ES-I3 (cell line): ENCODE data around the gene SPTBN1.

ENCODE experiments used
- H3K36me3 ChIP-seq: 2 replicates; pipeline ENCODE4 v1.6.1; 2013; ENCODE audit warnings: mild to moderate bottlenecking, low read length, control low read depth, moderate library complexity; ENCODE audit not compliant: insufficient read depth
- H3K4me1 ChIP-seq: 2 replicates; pipeline ENCODE4 v1.6.1; 2013; ENCODE audit warnings: mild to moderate bottlenecking, control low read depth, low read length; ENCODE audit not compliant: insufficient read depth
- H3K9ac ChIP-seq: 2 replicates; pipeline ENCODE4 v1.6.1; 2013; ENCODE audit warnings: low read depth, mild to moderate bottlenecking, low read length, moderate library complexity
- H3K9me3 ChIP-seq: 2 replicates; pipeline ENCODE4 v1.6.1; 2013; ENCODE audit warnings: mild to moderate bottlenecking, low read length, moderate library complexity; ENCODE audit not compliant: control insufficient read depth, insufficient read depth

The SPTBN1 gene

DNA sequence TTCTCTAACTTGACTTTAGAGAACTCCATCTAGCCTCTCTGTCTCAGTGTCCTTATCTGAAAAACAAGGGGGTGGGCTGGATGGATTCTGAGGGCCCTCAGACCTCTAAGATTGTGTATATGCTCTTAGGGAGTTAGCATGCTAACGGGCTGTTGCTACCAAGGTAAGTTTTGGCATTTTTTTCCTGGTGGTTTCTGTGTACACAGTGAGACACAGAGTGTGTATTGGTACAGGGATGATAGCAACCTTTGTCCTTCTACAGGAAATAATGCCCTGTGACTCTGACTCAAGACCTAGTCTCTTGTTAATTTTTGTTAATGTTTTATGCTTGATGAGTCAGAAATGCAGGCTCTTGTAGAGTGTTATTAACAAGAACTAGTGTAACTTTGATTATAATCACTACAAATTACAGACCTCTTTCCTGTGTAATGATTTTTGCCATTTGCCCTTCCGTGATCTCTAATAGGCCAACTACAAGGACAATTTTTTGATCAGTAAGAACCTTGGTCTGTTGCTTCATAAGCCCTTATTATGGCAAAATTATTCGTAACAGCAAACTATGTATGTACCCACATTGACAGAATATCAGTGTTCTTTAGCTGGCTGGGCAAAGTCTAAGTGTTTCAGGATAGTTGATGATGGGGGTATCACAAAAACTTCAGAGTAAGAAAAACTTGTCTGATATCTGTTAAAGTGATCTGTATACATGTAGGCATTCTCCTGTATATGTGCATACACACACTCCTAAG lies 89.7 kb downstream of the SPTBN1 start:
- H3K4me1 ChIP-seq, result peaks cover 3% of the 10 kb centered on the region; the same call in 1 of the 2 replicates
- no peaks in the 10 kb centered on the region for H3K36me3 ChIP-seq
- H3K9ac ChIP-seq, result no peak overlapping the region
- H3K9me3 ChIP-seq, result no peaks in the 10 kb centered on the region

- Histone ChIP-seq H3K4me1 (peaks cover 8% of the 10 kb centered on the region; the same call in 1 of the 2 replicates), H3K9ac (no peak overlapping the region), H3K36me3 (no peaks in the 10 kb centered on the region), H3K9me3 (no peaks in the 10 kb centered on the region)
Measured at GRCh38 chr2:54546518-54546917, 90.4 kb downstream of the SPTBN1 start.

- no peaks in the 10 kb centered on the region for H3K9me3 ChIP-seq
- no peaks in the 10 kb centered on the region for H3K36me3 ChIP-seq
- peaks cover 8% of the 10 kb centered on the region; the same call in 1 of the 2 replicates for H3K4me1 ChIP-seq
- no peak overlapping the region for H3K9ac ChIP-seq
Measured at GRCh38 chr2:54546923-54547720, 91.0 kb downstream of the SPTBN1 start.

DNA sequence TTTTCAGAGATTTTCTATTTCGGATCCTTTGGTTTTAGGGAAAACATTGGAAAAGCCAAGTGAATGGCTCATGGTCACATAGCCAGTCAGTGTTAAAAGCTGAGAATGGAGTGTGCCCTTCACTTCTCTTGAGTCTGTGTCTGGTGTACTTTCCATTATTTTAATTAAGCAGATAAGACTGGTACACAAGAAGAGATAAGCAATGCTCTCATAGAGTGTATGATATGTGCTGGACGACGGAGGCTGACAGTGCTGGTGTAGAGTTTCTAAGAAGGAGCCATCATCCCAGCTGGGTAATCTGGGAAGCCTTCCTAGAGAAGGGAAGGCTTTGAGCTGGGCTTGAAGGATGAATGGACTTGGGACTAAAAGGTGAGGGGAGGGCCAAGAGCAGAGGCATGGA lies 93.3 kb downstream of the SPTBN1 start:
- H3K9me3 ChIP-seq, result no peaks in the 10 kb centered on the region
- H3K4me1 ChIP-seq, result peaks cover 8% of the 10 kb centered on the region; the same call in 1 of the 2 replicates
- H3K9ac ChIP-seq, result no peak overlapping the region
- no peaks in the 10 kb centered on the region for H3K36me3 ChIP-seq

DNA sequence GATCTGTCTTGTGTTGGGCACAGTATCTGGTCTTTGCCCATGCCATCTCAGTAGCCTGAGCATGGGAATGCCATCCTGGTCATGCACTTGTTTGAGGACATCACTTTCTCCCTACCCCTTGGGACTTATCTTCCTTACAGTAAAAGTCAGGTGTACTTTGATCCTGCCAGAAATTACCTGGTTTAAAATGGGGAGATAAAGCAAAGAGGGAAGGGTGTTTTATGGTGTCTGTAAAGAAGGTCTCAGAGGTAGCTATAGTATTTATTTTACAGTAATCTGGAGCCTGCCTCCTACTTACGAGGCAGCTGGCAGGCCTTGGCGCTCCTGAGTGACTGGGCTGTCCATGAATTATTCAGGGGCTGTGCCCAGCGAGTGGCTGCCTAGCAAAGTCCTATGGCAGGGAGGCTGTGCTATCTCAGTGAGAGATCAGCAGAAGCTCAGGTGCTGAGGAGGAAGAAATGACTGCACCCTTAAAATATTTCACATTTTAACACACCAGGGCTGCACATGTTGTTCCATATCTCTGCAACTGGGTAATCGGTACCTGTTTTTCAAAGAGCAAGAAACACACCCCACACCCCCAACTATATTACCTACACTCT lies 93.9 kb downstream of the SPTBN1 start:
- no peaks in the 10 kb centered on the region for H3K9me3 ChIP-seq
- H3K36me3 ChIP-seq, result no peaks in the 10 kb centered on the region
- H3K9ac ChIP-seq, result no peak overlapping the region
- H3K4me1 ChIP-seq, result peaks cover 8% of the 10 kb centered on the region; the same call in 1 of the 2 replicates

DNA sequence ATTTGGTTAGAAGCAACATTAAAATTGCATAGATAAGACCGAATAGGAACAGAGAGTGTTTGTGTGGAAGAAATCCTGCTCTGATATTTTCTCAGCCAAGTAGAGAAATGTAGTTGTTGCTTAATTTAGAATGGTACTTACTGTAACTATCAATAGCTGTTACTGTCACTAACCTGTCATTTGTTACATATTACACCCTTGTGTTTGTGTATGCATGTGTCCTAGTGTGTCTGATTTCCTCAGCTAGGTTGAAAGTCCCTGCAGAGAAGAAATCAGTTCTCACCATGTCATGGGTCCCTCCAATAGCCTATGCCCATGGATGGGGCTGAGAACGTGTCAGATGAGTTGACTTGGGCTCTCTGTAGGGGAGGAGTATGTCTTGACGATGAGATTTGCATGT lies 94.4 kb downstream of the SPTBN1 start:
- Histone ChIP-seq H3K4me1 (peaks cover 8% of the 10 kb centered on the region; the same call in 1 of the 2 replicates), H3K9ac (no peak overlapping the region), H3K9me3 (no peaks in the 10 kb centered on the region), H3K36me3 (no peaks in the 10 kb centered on the region)

GRCh38 chr2:54551123-54551756 lies 95.1 kb downstream of the SPTBN1 start:
- peaks cover 8% of the 10 kb centered on the region; the same call in 1 of the 2 replicates for H3K4me1 ChIP-seq
- H3K36me3 ChIP-seq, result no peaks in the 10 kb centered on the region
- H3K9ac ChIP-seq, result no peak overlapping the region

GRCh38 chr2:54553075-54553474 lies 96.9 kb downstream of the SPTBN1 start:
- no peak overlapping the region for H3K9ac ChIP-seq
- no peaks in the 10 kb centered on the region for H3K9me3 ChIP-seq
- peaks cover 15% of the 10 kb centered on the region; the same call in 1 of the 2 replicates for H3K4me1 ChIP-seq
- no peaks in the 10 kb centered on the region for H3K36me3 ChIP-seq

More at GRCh38 chr2:54551123-54551756, 95.1 kb downstream of the SPTBN1 start:
- H3K9me3 ChIP-seq, result no peaks in the 10 kb centered on the region

- no peak overlapping the region for H3K9ac ChIP-seq
- peaks cover 15% of the 10 kb centered on the region; the same call in 1 of the 2 replicates for H3K4me1 ChIP-seq
- no peaks in the 10 kb centered on the region for H3K9me3 ChIP-seq
- H3K36me3 ChIP-seq, result no peaks in the 10 kb centered on the region
Measured at GRCh38 chr2:54553775-54554174, 97.6 kb downstream of the SPTBN1 start.

- H3K36me3 ChIP-seq, result no peaks in the 10 kb centered on the region
- peaks cover 15% of the 10 kb centered on the region; the same call in 1 of the 2 replicates for H3K4me1 ChIP-seq
- H3K9ac ChIP-seq, result no peak overlapping the region
- no peaks in the 10 kb centered on the region for H3K9me3 ChIP-seq
Measured at GRCh38 chr2:54555318-54555837, 99.3 kb downstream of the SPTBN1 start.

DNA sequence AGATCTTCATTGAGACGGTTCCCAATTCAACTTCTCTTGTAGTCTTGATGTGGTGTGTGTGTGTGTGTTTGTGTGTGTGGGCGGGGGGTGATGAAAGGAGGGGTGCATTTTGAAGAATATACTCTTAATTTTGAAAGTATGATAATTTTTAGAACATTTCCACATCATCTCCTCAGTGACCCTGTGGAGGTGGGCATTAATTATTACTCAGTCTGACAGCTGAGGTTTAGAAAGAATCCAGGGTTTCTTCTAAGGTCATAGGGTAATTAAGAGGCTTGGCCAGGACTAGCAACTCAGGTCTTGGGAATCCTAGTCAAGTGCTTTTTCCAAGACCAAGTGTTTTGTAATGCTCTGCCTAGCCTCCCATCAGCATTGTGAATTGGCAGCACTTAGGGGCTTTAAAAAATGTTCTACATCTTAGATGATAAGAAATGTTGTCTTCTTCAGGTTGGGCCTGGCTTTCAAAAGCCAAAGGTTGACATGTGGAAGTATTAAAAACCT lies 100.5 kb downstream of the SPTBN1 start:
- peaks cover 9% of the 10 kb centered on the region for H3K4me1 ChIP-seq
- H3K9ac ChIP-seq, result 0 out of 2 replicates have a peak overlapping the region, but pooled peaks have one; percentile 86
- H3K9me3 ChIP-seq, result no peaks in the 10 kb centered on the region
- no peaks in the 10 kb centered on the region for H3K36me3 ChIP-seq

DNA sequence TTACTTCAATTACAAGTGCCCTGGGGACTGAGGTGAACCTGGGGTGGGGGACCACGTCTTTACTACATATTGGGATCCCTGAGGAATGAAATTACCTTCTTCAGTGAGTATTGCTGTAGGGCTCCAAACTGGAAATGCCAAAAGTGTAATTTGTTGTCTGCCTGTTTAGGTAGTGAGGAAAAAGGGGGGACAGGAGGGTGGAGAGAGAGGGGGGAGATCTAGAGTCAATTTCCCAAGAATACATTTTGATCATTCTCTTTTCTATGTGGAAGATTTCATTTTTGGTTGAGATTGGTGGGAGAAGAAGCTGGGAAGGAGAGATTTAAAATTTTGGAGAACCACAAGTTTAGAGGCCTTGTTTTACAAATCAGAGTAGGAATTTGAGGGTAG lies 101.1 kb downstream of the SPTBN1 start:
- H3K9me3 ChIP-seq, result no peaks in the 10 kb centered on the region
- no peaks in the 10 kb centered on the region for H3K36me3 ChIP-seq
- peaks cover 15% of the 10 kb centered on the region for H3K4me1 ChIP-seq
- peak overlapping the region; percentile 86 for H3K9ac ChIP-seq

DNA sequence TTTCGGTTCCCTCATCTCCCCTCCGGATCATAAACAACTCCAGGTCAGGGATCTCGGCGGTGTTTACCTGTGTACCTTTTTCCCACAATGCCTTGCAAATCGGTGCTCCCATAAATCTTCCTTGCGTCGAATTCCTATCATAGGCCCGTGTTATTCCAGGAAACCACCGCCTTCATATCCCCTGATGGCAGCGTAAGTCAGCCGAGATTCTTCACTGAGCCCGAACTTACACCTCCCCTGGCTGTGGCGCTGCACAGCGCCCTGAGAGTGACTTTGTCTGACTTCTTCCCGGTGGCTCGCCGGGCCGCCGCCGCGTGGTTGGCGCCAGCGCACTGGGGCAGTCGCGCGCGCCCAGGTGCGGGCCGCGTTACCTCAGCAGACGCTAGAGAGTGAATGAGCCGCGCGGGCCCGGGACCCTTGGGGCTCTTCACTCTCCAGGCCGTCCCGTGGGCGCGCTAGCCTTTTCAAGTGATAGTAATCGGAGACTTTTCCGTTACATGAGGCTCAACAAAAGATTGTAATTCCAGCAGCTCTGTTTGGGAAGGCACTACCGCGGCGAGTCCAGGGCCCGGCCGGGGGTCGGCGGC lies 101.6 kb downstream of the SPTBN1 start:
- Histone ChIP-seq H3K9ac (peak overlapping the region; percentile 86), H3K36me3 (no peaks in the 10 kb centered on the region), H3K9me3 (no peaks in the 10 kb centered on the region), H3K4me1 (peaks cover 15% of the 10 kb centered on the region)
